Measurements from ENCODE around the gene PDIA5. TPM values are rescaled to one million over a fixed set of nuclear protein-coding genes. Genes with fewer than 3 reads are reported as not detected.

The PDIA5 gene
- total and polyA plus RNA-seq, 2 donors (not counting 1 experiment from before 2014, with no cell fraction given) = 2.6 to 3.8 TPM

DNA sequence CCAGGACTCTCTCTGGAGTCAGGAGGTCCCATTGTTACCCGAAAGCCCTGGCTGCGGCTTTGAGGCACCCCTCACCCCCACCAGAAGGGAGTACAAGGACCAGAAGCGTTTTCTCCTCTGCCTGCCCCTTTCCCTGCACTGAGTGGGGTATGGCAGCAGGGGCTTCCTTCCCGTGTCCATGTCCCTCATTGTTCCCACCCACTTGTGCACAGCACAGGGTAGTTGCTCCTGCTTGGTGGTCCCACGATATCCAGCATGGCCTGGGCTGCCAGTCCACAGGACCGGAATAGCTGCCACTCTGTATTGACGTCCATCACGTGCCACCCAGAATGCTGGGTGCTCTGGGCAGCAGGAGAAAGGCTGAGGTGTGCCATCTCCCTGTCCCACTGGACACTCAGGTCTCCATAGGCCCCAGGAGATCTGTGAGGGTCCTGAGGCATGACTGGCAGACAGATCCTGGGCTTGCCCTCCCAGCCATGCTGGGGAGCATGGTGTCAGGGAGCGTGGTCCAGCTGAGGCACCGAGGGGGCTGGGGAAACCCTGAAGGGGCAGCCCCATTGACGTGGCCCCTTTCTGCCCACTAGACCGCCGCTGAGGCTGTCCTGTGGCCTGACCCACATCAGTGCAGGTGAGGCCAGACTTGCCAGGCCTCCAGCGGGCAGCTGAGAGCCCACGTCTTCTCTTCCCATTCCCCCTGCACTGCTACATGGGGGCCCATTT, 89.6 kb downstream of the PDIA5 start:
- Histone ChIP-seq H2AFZ (ENCODE audit: insufficient read depth, low read depth, low read length, poor library complexity, severe bottlenecking) (no peak overlapping the region), H3K4me1 (ENCODE audit: control insufficient read depth in 2 of 2, insufficient read depth in 2 of 2, low read length in 2 of 2) (peaks cover 9 to 20% of the 10 kb centered on the region in 2 donors), H3K9me3 (ENCODE audit: control extremely low read depth in 1 of 3, control insufficient read depth in 2 of 3, insufficient read depth in 1 of 3, low read length in 2 of 3) (peaks cover 0 to 11% (median 4%) of the 10 kb centered on the region in 3 donors), H3K27ac (ENCODE audit: low read length in 2 of 2) (no peak overlapping the region), H3K9ac (ENCODE audit: low read length) (no peak overlapping the region), H3K27me3 (replicated peaks in 1 of 4; ENCODE audit: control extremely low read depth in 1 of 4, control insufficient read depth in 3 of 4, insufficient read depth in 4 of 4, low read length in 3 of 4) (no peaks in the 10 kb centered on the region), H3K4me3 (ENCODE audit: control extremely low read depth in 1 of 5, extremely low read depth in 1 of 5, insufficient read depth in 1 of 5, low read depth in 2 of 5, low read length in 4 of 5) (no peak overlapping the region), H4K20me1 (ENCODE audit: control insufficient read depth, insufficient read depth, low read length, poor library complexity, severe bottlenecking) (no peaks in the 10 kb centered on the region), H3K79me2 (ENCODE audit: control insufficient read depth, insufficient read depth, low read length) (no peaks in the 10 kb centered on the region), H3K4me2 (replicated peaks; ENCODE audit: low read depth, low read length, poor library complexity, severe bottlenecking) (no peak overlapping the region), H3K36me3 (replicated peaks in 1 of 2; ENCODE audit: control extremely low read depth in 1 of 2, control insufficient read depth in 1 of 2, extremely low read depth in 1 of 2, insufficient read depth in 2 of 2, low read length in 1 of 2) (peaks cover 0 to 2% of the 10 kb centered on the region in 2 experiments)
- ChIA-PET CTCF (no interaction called here), POLR2A (no interaction called here)
- WGBS (ENCODE audit: insufficient coverage) = 95% methylated on average over 12 of the region's 15 CpGs
- peaks cover 2% of the 10 kb centered on the region for H3K9me3 Mint-ChIP-seq (ENCODE audit: insufficient read depth)
- H3K4me3 Mint-ChIP-seq = no peak overlapping the region
- no peak for DNase-seq
- TF ChIP-seq EZH2 (IDR thresholded peaks at IDR 0.05; ENCODE audit: borderline replicate concordance, insufficient read depth, low read depth, low read length, poor library complexity, severe bottlenecking) = no peak
- TF ChIP-seq, protein P1, sequence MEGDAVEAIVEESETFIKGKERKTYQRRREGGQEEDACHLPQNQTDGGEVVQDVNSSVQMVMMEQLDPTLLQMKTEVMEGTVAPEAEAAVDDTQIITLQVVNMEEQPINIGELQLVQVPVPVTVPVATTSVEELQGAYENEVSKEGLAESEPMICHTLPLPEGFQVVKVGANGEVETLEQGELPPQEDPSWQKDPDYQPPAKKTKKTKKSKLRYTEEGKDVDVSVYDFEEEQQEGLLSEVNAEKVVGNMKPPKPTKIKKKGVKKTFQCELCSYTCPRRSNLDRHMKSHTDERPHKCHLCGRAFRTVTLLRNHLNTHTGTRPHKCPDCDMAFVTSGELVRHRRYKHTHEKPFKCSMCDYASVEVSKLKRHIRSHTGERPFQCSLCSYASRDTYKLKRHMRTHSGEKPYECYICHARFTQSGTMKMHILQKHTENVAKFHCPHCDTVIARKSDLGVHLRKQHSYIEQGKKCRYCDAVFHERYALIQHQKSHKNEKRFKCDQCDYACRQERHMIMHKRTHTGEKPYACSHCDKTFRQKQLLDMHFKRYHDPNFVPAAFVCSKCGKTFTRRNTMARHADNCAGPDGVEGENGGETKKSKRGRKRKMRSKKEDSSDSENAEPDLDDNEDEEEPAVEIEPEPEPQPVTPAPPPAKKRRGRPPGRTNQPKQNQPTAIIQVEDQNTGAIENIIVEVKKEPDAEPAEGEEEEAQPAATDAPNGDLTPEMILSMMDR (IDR thresholded peaks at IDR 0.05) = no peak
- no peak for ATAC-seq (ENCODE audit: low read depth)
- no peak overlapping the region for H3K27ac Mint-ChIP-seq
- H3K27me3 Mint-ChIP-seq = no peaks in the 10 kb centered on the region
- intact Hi-C loops (cut with micrococcal nuclease) = no loop called here
- peaks cover 18% of the 10 kb centered on the region for H3K4me1 Mint-ChIP-seq

GRCh38 chr3:123157209-123157597, 90.4 kb downstream of the PDIA5 start:
- H3K4me3 Mint-ChIP-seq = no peak overlapping the region
- H3K27me3 Mint-ChIP-seq = no peaks in the 10 kb centered on the region
- Histone ChIP-seq H3K4me1 (ENCODE audit: control insufficient read depth in 2 of 2, insufficient read depth in 2 of 2, low read length in 2 of 2) (peaks cover 9 to 20% of the 10 kb centered on the region in 2 donors), H3K4me2 (replicated peaks; ENCODE audit: low read depth, low read length, poor library complexity, severe bottlenecking) (no peak overlapping the region), H3K27ac (ENCODE audit: low read length in 2 of 2) (no peak overlapping the region), H3K36me3 (replicated peaks in 1 of 2; ENCODE audit: control extremely low read depth in 1 of 2, control insufficient read depth in 1 of 2, extremely low read depth in 1 of 2, insufficient read depth in 2 of 2, low read length in 1 of 2) (peaks cover 0 to 4% of the 10 kb centered on the region in 2 experiments), H3K4me3 (ENCODE audit: control extremely low read depth in 1 of 5, extremely low read depth in 1 of 5, insufficient read depth in 1 of 5, low read depth in 2 of 5, low read length in 4 of 5) (no peak overlapping the region), H3K9me3 (ENCODE audit: control extremely low read depth in 1 of 3, control insufficient read depth in 2 of 3, insufficient read depth in 1 of 3, low read length in 2 of 3) (peaks cover 0 to 3% (median 0%) of the 10 kb centered on the region in 3 donors), H2AFZ (ENCODE audit: insufficient read depth, low read depth, low read length, poor library complexity, severe bottlenecking) (no peak overlapping the region), H3K79me2 (ENCODE audit: control insufficient read depth, insufficient read depth, low read length) (no peaks in the 10 kb centered on the region), H3K9ac (ENCODE audit: low read length) (no peak overlapping the region), H4K20me1 (ENCODE audit: control insufficient read depth, insufficient read depth, low read length, poor library complexity, severe bottlenecking) (no peaks in the 10 kb centered on the region), H3K27me3 (replicated peaks in 1 of 4; ENCODE audit: control extremely low read depth in 1 of 4, control insufficient read depth in 3 of 4, insufficient read depth in 4 of 4, low read length in 3 of 4) (no peaks in the 10 kb centered on the region)
- H3K27ac Mint-ChIP-seq = no peak overlapping the region
- DNase-seq (no peak), ATAC-seq (ENCODE audit: low read depth) (no peak)
- no peaks in the 10 kb centered on the region for H3K9me3 Mint-ChIP-seq (ENCODE audit: insufficient read depth)
- H3K4me1 Mint-ChIP-seq = peaks cover 18% of the 10 kb centered on the region
- intact Hi-C loops (cut with micrococcal nuclease) = no loop called here
- no CpG with 5 or more reads among the region's 2 CpGs for WGBS (ENCODE audit: insufficient coverage)
- TF ChIP-seq EZH2 (IDR thresholded peaks at IDR 0.05; ENCODE audit: borderline replicate concordance, insufficient read depth, low read depth, low read length, poor library complexity, severe bottlenecking) = no peak
- TF ChIP-seq, protein P1 (IDR thresholded peaks at IDR 0.05) = no peak
- CTCF ChIA-PET = no interaction called here
- POLR2A ChIA-PET = no interaction called here
